ENCODE results near the gene ASCL5. TPM values are rescaled to one million over a fixed set of nuclear protein-coding genes. Genes with fewer than 3 reads are reported as not detected.

Gene ASCL5, protein sequence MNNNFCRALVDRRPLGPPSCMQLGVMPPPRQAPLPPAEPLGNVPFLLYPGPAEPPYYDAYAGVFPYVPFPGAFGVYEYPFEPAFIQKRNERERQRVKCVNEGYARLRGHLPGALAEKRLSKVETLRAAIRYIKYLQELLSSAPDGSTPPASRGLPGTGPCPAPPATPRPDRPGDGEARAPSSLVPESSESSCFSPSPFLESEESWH
- not detected for total RNA-seq

DNA sequence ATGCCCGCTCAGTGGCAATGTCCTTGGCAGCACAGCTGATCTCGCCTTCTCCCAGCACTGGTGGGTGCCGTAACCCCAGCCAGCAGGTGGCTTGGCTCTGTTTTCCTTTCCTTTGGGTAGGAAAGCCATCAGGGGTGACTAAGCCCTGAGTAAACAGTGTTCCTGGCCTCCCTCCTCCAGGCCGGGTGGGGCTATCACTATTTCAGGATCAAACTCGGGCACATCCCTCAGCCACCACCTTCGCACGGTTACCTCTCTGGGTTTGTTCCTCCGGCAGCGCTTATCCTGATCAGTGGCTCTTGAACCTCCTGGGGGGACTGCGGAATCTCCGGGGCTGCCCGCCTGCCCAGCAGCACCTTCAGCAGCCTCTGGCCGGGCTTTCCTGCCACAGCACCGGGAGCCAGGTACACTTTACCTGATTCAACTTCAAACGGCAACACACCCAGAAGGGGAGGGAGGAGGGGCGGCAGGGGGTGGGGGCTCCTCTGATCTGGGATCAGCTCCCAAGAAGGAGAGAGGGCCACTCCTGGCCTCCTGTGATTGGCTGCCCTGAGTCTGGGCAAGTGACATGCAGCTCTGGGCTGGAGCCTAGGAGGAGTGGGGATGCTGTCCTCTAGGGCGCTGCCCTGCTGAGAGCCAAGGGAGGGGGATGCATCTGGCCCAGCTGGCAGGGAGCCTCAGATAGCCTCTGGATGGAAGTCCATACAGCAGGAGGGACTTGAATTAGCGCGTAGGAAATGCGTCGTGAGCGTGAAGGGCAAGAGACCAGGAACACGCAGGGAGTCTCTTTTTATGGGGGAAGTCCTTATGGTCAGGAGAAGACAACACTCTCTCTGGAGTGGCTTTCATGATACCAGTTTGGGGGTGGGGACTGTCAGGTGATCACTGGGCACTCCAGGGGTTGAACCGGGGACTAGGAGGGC lies at the start of gene ASCL5:
TSS of gene ASCL5 (minus strand) at position 353 of the 923 bp plus-strand sequence. CDS start 11,812 bp downstream, outside the sequence.
- H3K4me1 ChIP-seq: peaks cover 0 to 22% (median 0%) of the 10 kb centered on the region in 3 donors
- H3K36me3 ChIP-seq: no peaks in the 10 kb centered on the region
- peaks cover 24% of the 10 kb centered on the region for H3K27me3 ChIP-seq
- 78 to 84% methylated on average over 6 to 16 of the region's 24 CpGs for WGBS, 2 donors (ENCODE audit: low coverage in 1 of 2)
- no peak for TF ChIP-seq POLR2AphosphoS5 (IDR thresholded peaks at IDR 0.05)
- TF ChIP-seq POLR2A (IDR thresholded peaks at IDR 0.05): no peak
- no peak for TF ChIP-seq EP300 (IDR thresholded peaks at IDR 0.05)
- TF ChIP-seq, protein P1, sequence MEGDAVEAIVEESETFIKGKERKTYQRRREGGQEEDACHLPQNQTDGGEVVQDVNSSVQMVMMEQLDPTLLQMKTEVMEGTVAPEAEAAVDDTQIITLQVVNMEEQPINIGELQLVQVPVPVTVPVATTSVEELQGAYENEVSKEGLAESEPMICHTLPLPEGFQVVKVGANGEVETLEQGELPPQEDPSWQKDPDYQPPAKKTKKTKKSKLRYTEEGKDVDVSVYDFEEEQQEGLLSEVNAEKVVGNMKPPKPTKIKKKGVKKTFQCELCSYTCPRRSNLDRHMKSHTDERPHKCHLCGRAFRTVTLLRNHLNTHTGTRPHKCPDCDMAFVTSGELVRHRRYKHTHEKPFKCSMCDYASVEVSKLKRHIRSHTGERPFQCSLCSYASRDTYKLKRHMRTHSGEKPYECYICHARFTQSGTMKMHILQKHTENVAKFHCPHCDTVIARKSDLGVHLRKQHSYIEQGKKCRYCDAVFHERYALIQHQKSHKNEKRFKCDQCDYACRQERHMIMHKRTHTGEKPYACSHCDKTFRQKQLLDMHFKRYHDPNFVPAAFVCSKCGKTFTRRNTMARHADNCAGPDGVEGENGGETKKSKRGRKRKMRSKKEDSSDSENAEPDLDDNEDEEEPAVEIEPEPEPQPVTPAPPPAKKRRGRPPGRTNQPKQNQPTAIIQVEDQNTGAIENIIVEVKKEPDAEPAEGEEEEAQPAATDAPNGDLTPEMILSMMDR (IDR thresholded peaks at IDR 0.05): no peak
- H3K9me3 ChIP-seq: no peaks in the 10 kb centered on the region
- no peak within 1 kb of the TSS for H3K4me3 ChIP-seq
- H3K27ac ChIP-seq: no peak within 1 kb of the TSS
- no peak for ATAC-seq

DNA sequence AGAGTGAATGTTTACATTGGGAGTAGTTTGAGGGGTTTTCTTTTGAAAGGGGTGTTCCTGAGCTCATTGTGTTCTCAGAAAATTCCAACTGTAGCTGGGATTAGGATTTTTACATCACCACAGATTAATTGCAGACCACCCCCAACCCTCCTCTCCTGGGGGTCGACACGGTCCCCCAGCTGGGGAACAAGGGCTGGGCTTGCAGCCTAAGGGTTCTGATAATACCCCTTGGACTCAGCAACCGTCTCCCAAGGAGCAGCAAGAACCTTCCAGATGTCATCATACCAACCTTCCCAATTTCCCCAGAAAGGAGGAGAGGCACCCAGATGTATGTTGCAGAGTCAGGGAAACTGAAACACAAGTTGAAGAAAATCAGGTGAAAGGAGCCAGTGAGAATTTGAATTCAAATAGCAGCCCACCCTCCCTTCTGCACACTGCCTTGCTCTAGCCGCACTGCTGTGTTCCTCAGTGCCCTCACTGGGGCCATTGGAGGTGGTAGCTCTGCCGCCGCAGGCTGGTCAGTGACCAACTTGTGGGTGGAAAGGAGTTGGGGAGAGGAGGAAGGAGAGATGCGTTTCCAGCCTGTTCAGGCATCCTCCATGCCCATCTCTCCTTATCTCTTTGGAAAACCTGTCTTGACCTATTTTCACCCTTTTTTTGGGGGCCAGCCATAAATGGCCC lies 49.0 kb upstream of the ASCL5 start:
- Histone ChIP-seq H3K27ac (no peak overlapping the region), H3K4me1 (peaks cover 0 to 7% (median 3%) of the 10 kb centered on the region in 3 donors), H3K27me3 (no peaks in the 10 kb centered on the region), H3K9me3 (no peaks in the 10 kb centered on the region), H3K4me3 (no peak overlapping the region), H3K36me3 (no peaks in the 10 kb centered on the region)
- ATAC-seq: no peak
- no peak for TF ChIP-seq POLR2A (IDR thresholded peaks at IDR 0.05)
- TF ChIP-seq POLR2AphosphoS5 (IDR thresholded peaks at IDR 0.05): no peak
- TF ChIP-seq, protein P1 (IDR thresholded peaks at IDR 0.05): no peak
- no peak for TF ChIP-seq EP300 (IDR thresholded peaks at IDR 0.05)
- WGBS, 2 donors (ENCODE audit: low coverage in 1 of 2): 60% methylated on average over 7 of the region's 7 CpGs; no CpG with 5 or more reads in 1 of the 2 donors

DNA sequence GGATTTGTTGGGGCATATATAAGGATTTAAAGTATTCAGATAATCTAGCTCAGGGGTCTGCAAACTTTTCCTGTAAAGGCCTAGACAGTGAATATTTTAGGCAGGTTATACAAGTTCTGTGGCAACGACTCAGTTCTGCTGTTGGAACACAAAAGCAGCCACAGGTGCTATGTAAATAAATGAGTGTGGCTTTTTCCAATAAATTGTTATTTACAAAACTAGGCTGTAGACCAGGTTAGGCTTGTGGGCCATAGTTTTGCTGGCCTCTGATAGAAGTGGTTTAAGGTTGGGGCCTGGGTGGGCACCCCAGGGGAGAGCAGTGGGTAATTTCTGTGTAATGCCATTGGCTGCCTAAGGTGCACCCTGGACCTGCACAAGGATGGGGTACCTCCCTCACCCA lies 46.8 kb upstream of the ASCL5 start:
- no peak for ATAC-seq
- H3K4me3 ChIP-seq: no peak overlapping the region
- no peak for TF ChIP-seq POLR2AphosphoS5 (IDR thresholded peaks at IDR 0.05)
- TF ChIP-seq, protein P1 (IDR thresholded peaks at IDR 0.05): no peak
- no peak for TF ChIP-seq EP300 (IDR thresholded peaks at IDR 0.05)
- no peak for TF ChIP-seq POLR2A (IDR thresholded peaks at IDR 0.05)
- no peaks in the 10 kb centered on the region for H3K27me3 ChIP-seq
- H3K4me1 ChIP-seq: peaks cover 0 to 16% (median 6%) of the 10 kb centered on the region in 3 donors
- H3K9me3 ChIP-seq: no peaks in the 10 kb centered on the region
- no peak overlapping the region for H3K27ac ChIP-seq
- 71 to 82% methylated on average over 1 of the region's 1 CpG for WGBS, 2 donors (ENCODE audit: low coverage in 1 of 2)
- no peaks in the 10 kb centered on the region for H3K36me3 ChIP-seq

DNA sequence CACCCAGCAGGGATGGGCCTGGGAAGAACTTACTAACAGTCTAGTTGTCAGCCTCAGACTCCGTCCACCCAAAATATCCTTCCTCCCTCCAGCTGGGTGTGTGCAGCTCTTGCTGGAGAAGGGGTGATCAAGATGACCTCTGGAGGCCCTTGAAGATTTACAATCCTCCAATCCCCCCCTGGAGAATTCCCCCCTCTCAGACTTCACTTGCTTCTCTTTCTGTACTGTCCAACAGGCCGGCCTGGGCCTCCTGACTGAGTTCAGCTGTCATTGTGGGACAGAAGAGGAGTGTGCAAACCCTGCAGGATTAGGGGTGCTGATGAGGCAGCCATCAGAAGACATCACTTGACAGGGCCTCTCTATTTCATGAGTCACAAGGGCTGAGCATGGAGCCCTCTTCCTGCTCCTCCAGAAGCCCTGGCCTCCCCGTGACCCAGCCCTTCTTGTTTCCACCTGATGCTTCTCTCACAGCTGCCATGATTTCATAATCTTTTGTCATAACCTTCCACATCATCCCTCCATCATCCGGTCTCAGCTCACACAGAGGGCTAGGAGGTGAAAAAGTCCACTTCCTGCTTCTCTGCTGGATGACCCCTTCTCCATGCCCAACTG lies 46.1 kb upstream of the ASCL5 start:
- Histone ChIP-seq H3K4me1 (peaks cover 0 to 16% (median 6%) of the 10 kb centered on the region in 3 donors), H3K27me3 (no peaks in the 10 kb centered on the region), H3K9me3 (no peaks in the 10 kb centered on the region), H3K27ac (no peak overlapping the region), H3K36me3 (no peaks in the 10 kb centered on the region), H3K4me3 (no peak overlapping the region)
- ATAC-seq: no peak
- TF ChIP-seq, protein P1 (IDR thresholded peaks at IDR 0.05): no peak
- TF ChIP-seq EP300 (IDR thresholded peaks at IDR 0.05) (no peak), POLR2AphosphoS5 (IDR thresholded peaks at IDR 0.05) (no peak), POLR2A (IDR thresholded peaks at IDR 0.05) (no peak)
- WGBS, 2 donors (ENCODE audit: low coverage in 1 of 2): 94 to 100% methylated on average over 1 to 3 of the region's 4 CpGs
